ENCODE measurements around the gene HBZ.

GRCh38 chr16:118857-119256 lies 33.6 kb upstream of the HBZ start:
- TF ChIP-seq MXD4 (CRISPR knock-in tag; IDR thresholded peaks at IDR 0.05) (no peak), UBTF (CRISPR knock-in tag; IDR thresholded peaks at IDR 0.05) (no peak), KLF13 (CRISPR knock-in tag; IDR thresholded peaks at IDR 0.05) (no peak)
